ENCODE data around the gene SLC4A2.

SLC4A2 gene

DNA sequence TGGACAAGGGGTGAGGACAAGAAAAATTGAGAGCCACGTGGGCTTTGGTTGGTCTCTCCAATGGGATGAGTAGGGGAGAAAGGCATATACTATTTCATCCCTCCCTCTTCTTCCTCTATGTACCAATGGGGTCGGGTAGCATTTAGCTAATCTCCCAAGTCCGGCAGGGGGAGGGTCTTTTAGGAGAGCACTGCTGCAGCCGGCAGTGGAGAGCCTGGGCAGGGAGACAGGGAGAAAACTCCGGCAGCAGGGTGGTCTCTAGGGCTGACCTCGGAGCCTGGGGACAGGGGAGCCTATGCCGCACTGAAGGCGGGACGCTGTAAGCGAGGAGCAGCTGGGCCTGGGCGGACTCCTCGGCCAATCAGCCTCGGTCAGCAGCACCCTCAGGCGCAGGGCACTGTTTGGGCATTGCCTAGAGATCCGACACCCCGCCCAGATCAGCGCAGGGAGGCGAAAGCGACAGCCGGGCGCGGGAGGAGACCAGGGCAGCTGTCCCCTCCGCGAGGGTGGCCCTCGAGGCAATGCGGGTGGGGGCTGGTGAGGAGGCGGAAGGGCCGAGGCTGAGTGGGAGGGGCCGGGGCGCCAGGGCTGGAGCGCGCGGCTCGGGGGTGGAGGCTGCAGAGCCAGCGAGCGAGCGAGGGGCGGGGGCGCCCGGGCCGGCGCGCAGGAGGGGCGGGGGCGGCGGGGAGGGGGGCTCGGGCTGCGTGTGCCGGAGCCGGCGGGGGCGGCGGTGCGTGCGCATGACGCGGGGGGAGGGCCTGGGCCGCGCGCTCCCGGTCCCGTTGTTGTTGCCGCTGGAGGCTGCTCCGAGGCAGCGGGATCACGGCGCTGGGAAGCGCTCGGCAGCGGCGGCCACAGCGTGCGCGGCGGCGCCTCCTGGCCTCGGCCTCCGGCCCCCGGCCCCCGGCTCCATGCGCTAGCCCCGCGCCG, 26.6 kb downstream of the SLC4A2 start, which contains the start of gene AGAP3:
Gene AGAP3, plus strand, starts transcription at position 785 of the 930 bp plus-strand sequence. CDS start 267 bp downstream, outside the sequence.
- TF ChIP-seq, protein P1, sequence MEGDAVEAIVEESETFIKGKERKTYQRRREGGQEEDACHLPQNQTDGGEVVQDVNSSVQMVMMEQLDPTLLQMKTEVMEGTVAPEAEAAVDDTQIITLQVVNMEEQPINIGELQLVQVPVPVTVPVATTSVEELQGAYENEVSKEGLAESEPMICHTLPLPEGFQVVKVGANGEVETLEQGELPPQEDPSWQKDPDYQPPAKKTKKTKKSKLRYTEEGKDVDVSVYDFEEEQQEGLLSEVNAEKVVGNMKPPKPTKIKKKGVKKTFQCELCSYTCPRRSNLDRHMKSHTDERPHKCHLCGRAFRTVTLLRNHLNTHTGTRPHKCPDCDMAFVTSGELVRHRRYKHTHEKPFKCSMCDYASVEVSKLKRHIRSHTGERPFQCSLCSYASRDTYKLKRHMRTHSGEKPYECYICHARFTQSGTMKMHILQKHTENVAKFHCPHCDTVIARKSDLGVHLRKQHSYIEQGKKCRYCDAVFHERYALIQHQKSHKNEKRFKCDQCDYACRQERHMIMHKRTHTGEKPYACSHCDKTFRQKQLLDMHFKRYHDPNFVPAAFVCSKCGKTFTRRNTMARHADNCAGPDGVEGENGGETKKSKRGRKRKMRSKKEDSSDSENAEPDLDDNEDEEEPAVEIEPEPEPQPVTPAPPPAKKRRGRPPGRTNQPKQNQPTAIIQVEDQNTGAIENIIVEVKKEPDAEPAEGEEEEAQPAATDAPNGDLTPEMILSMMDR (IDR thresholded peaks at IDR 0.05; ENCODE audit: low read depth, low read length, missing control alignments): no peak
- DNase-seq (ENCODE audit: extremely low read depth, low read depth): no peak
- peak within 1 kb of the TSS; percentile 97 for H3K4me3 ChIP-seq (replicated peaks; ENCODE audit: low read depth, low read length)

DNA sequence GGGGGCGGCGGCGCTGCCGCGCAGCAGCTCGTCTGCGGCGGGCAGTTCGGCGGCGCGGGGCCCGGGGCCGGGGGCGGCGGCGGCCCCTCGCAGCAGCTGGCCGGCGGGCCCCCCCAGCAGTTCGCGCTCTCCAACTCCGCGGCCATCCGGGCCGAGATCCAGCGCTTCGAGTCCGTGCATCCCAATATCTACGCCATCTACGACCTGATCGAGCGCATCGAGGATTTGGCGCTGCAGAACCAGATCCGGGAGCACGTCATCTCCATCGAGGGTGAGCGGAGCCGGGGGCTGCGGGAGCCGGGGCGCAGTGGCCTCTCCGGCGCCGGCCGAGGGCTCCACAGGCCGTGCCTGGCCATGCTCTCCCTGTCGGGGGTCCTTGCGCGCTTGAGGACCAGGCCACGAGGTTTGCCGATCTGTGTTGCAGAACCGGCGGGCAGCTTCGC, 27.4 kb downstream of the SLC4A2 start:
- peak overlapping the region; percentile 97 for H3K4me3 ChIP-seq (replicated peaks; ENCODE audit: low read depth, low read length)
- TF ChIP-seq, protein P1 (IDR thresholded peaks at IDR 0.05; ENCODE audit: low read depth, low read length, missing control alignments): no peak
- DNase-seq (ENCODE audit: extremely low read depth, low read depth): no peak

DNA sequence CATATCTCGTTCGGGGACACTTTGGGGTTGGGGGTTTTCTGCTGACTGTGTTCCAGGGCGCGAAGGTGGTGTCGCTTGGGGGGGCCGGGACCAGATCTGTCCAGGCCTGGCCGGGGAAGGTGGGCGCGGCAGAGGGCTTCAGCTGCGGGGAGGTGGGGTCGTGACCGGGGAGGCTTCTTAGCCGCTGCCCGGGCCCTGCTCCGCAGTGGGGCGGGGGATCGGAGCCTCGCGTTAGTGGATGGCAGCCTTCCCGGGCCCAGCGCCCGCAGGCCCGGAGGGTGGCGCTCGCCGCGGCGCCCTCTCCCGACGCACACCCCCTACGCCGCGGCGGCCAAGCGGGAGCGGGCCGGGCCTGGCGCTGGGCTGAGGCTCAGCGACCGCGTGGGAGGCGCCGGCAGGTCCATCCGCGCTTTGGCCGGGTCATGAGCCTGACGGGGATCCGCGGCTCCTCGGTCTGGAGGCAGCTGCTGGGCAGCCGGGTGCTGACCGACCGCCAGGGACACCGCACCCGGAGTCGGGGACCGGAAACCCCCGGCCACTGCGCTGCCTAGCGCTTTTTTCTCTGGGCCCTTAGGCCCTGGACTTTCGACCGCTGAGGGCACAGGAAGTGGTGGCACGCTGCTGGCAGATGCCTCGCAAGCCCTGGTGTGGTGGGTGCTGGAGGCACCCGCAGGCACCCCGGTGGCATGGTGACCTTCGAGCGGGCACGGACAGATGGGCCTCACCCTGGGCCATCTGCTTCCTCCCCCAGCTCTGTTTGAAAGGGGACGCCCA, 28.0 kb downstream of the SLC4A2 start:
- peak overlapping the region; percentile 97 for H3K4me3 ChIP-seq (replicated peaks; ENCODE audit: low read depth, low read length)
- TF ChIP-seq, protein P1 (IDR thresholded peaks at IDR 0.05; ENCODE audit: low read depth, low read length, missing control alignments): no peak
- DNase-seq (ENCODE audit: extremely low read depth, low read depth): no peak

DNA sequence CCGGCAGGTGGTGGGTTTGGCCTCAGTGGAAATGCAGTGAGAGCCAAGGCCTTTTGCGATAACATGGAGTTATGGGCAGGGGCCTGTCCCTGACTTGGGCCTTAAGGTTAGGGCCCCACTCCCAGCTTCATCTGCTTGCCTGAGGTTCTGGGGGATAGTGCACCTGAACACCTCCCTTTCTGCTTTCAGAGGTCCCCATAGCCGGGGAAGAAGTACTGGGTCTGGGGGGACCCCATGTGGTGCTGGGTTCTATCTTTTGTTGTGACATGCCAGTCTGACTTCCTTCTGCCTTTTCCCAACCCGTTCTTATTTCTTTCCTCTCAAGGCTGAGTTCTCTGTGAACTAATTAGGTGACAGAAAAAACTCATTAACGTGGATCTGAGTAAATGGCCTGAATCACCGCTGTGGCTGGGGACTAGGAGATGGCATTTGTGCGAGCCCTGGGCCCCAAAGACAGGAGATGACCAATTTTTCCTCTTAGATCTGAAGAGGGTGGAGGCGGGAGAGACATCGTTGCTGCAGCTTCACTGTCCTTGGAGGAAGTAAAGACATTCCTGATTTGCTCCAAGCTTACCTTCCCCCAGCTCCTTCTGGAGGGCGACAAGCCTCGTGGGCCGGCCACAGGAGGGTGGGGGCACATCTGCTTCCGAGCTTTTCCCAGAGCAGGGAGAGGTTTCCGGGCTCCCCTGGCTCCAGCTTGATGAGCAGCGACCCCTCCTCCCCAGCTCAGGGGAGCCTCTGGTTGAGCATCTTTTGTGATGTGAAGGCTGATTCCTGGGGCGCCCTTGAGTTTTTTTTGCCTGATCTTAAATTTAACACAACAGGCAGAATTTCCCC, 28.8 kb downstream of the SLC4A2 start:
- no peak for DNase-seq (ENCODE audit: extremely low read depth, low read depth)
- TF ChIP-seq, protein P1 (IDR thresholded peaks at IDR 0.05; ENCODE audit: low read depth, low read length, missing control alignments): no peak
- H3K4me3 ChIP-seq (replicated peaks; ENCODE audit: low read depth, low read length): peak overlapping the region; percentile 97

DNA sequence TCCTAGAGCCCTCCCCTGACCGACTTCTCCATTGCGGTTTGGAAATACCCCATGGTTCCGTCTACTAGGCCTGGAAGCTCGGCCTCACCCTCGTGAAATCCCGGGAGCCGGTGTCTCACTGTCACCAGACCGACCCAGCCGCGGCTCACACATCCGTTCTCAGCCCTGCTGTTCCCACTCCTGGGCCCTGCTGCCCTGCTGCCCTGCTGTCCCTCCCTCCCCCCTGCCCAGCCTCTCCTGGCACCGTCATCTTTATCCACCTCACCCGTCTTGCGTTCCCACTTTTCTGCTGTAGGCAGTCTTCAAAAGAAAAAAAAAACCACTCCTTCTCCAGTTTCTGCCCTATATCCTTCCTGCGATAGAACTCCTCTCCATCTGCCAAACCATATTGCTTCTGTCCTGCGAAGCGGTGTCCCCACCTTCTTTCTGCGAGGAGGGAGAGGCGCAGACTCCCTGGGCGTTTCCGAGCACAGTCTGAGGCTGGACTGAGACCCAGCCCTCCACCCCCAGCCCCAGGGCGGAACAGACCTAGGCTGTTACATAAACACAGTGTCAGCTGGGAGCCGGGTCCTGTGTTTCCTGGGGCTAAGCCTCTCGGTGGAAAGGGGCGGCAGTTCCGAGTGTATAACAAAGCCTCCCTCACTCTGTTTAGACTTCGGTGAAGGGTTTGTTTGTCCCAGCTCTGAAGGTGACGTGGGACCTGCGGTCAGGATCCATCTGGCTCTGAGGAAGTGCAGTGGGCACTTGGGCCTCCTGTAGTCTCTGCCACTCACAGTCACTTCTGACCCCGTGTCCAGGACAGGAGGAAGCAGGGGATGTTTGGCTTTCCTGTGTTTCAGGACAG, 29.7 kb downstream of the SLC4A2 start:
- peak overlapping the region; percentile 97 for H3K4me3 ChIP-seq (replicated peaks; ENCODE audit: low read depth, low read length)

More for the DNA sequence above, 29.7 kb downstream of the SLC4A2 start:
- DNase-seq (ENCODE audit: extremely low read depth, low read depth): no peak
- TF ChIP-seq, protein P1 (IDR thresholded peaks at IDR 0.05; ENCODE audit: low read depth, low read length, missing control alignments): no peak
